Endothelial cell of umbilical vein (primary cell): Measurements from ENCODE around the gene TRIM3. TPM values are rescaled to one million over a fixed set of nuclear protein-coding genes. Genes with fewer than 3 reads are reported as not detected.

Experiments used
- BruUV-seq: library from RNA; stranded (reverse); fragments of 400-500 nt; replicated peaks from 2 replicates; lab custom pipeline; 2021; lab: Mats Ljungman, UMichigan
- CTCF ChIA-PET: fragments of 300-600, 350-600 bp; sonication (Branson Sonifier 250); formaldehyde crosslinking; loops from one replicate; lab custom pipeline; 2021; ENCODE audit warnings: antibody characterized with exemption, inconsistent platforms; lab: Charles Lee
- POLR2A ChIA-PET: fragments of 300-600, 350-600 bp; sonication (Branson Sonifier 250); formaldehyde crosslinking; loops from one replicate; lab custom pipeline; 2021; ENCODE audit warnings: antibody characterized with exemption, inconsistent platforms; lab: Charles Lee
- DNase-seq: peaks from one replicate; pipeline ENCODE4 v3.0.0-alpha.2; 2011; ENCODE audit warnings: low read depth, low spot score
- FAIRE-seq: peaks from 2 replicates; lab custom pipeline; 2011; peaks lifted over from hg19 to GRCh38; lab: Jason Lieb, UNC
- H2AFZ ChIP-seq: 2 replicates; pipeline ENCODE4 v1.6.0; 2012; ENCODE audit warnings: low read depth, low read length, control low read depth, inconsistent platforms
- H3K27ac ChIP-seq: 2 replicates; pipeline ENCODE4 v1.5.1; 2011; ENCODE audit warnings: low read depth, mild to moderate bottlenecking, control low read depth, low read length, moderate library complexity; ENCODE audit not compliant: insufficient read depth
- H3K27me3 ChIP-seq, 2 experiments: 2 replicates each; pipeline versions ENCODE4 v1.6.0 to v1.6.1; 2011; ENCODE audit warnings: low read length in 2 of 2, mixed read lengths in 1 of 2; ENCODE audit not compliant: control insufficient read depth in 2 of 2, insufficient read depth in 2 of 2
- H3K36me3 ChIP-seq, 2 experiments: 2 replicates in 1 of 2; 3 replicates in 1 of 2; pipeline ENCODE4 v1.5.1; 2011; ENCODE audit warnings: low read length in 2 of 2, mild to moderate bottlenecking in 1 of 2, moderate library complexity in 1 of 2; ENCODE audit not compliant: control insufficient read depth in 2 of 2, insufficient read depth in 2 of 2; ENCODE audit errors: extremely low read depth in 1 of 2
- H3K4me1 ChIP-seq: 3 replicates; pipeline ENCODE4 v1.5.1; 2011; ENCODE audit warnings: mild to moderate bottlenecking, low read length; ENCODE audit not compliant: control insufficient read depth, insufficient read depth; ENCODE audit errors: extremely low read depth
- H3K4me2 ChIP-seq: 2 replicates; pipeline ENCODE4 v1.6.1; 2011; ENCODE audit warnings: low read length, control low read depth, mixed read lengths; ENCODE audit not compliant: insufficient read depth
- H3K4me3 ChIP-seq, 3 experiments: fragments of 200-600 bp in 1 of 3; sonication (generic), shearing (Covaris generic) in 1 of 3; replicated peaks in 1 of 3; 2 replicates each; pipeline ENCODE4 v1.5.1; 2011 to 2016; ENCODE audit warnings: control low read depth in 3 of 3, low read length in 3 of 3, mild to moderate bottlenecking in 2 of 3, inconsistent platforms in 1 of 3, low read depth in 1 of 3, moderate library complexity in 1 of 3; ENCODE audit not compliant: insufficient read depth in 1 of 3
- H3K79me2 ChIP-seq: 2 replicates; pipeline ENCODE4 v1.6.0; 2012; ENCODE audit warnings: low read length, inconsistent platforms; ENCODE audit not compliant: control insufficient read depth, insufficient read depth
- H3K9ac ChIP-seq: replicated peaks from 2 replicates; pipeline ENCODE3; 2011; ENCODE audit warnings: low read length, control low read depth; ENCODE audit not compliant: insufficient read depth; ENCODE audit errors: extremely low read depth
- H3K9me1 ChIP-seq: replicated peaks from 3 replicates; pipeline ENCODE4 v1.6.0; 2011; ENCODE audit warnings: mild to moderate bottlenecking, low read length; ENCODE audit not compliant: control insufficient read depth, insufficient read depth; ENCODE audit errors: extremely low read depth
- H3K9me3 ChIP-seq: replicated peaks from 2 replicates; pipeline ENCODE4 v1.5.1; 2012; ENCODE audit warnings: low read length, inconsistent platforms; ENCODE audit not compliant: control insufficient read depth, insufficient read depth
- H4K20me1 ChIP-seq: replicated peaks from 2 replicates; pipeline ENCODE3; 2011; ENCODE audit warnings: mild to moderate bottlenecking, low read length; ENCODE audit not compliant: control insufficient read depth, insufficient read depth; ENCODE audit errors: extremely low read depth
- EZH2 ChIP-seq: IDR thresholded peaks from 2 replicates; pipeline ENCODE4 v1.6.1; 2012; ENCODE audit warnings: borderline replicate concordance, low read depth, mild to moderate bottlenecking, moderate library complexity, low read length, inconsistent platforms; ENCODE audit not compliant: severe bottlenecking
- FOS ChIP-seq: IDR thresholded peaks from 2 replicates; pipeline ENCODE4 v1.6.1; 2011; ENCODE audit warnings: mild to moderate bottlenecking, low read length, moderate library complexity, borderline replicate concordance; ENCODE audit not compliant: insufficient read depth
- GATA2 ChIP-seq: IDR thresholded peaks from 2 replicates; pipeline ENCODE4 v1.7.0; 2011; ENCODE audit warnings: low read depth, mild to moderate bottlenecking, moderate library complexity, mixed read lengths, low read length; ENCODE audit not compliant: insufficient read length, insufficient read depth
- JUN ChIP-seq: IDR thresholded peaks from 2 replicates; pipeline ENCODE4 v1.6.1; 2011; ENCODE audit warnings: borderline replicate concordance, low read depth; ENCODE audit not compliant: insufficient read length, insufficient read depth
- MYC ChIP-seq: IDR thresholded peaks from one replicate; pipeline ENCODE4 v1.6.1; 2011; ENCODE audit warnings: mild to moderate bottlenecking, low read depth, low read length
- POLR2A ChIP-seq: IDR thresholded peaks from 2 replicates; pipeline ENCODE4 v1.6.1; 2012; ENCODE audit warnings: low read depth, mild to moderate bottlenecking, control low read depth, low read length
- POLR2AphosphoS5 ChIP-seq: IDR thresholded peaks from 2 replicates; pipeline ENCODE4 v1.6.1; 2012; ENCODE audit warnings: low read depth, mild to moderate bottlenecking, control low read depth, low read length, moderate library complexity; ENCODE audit not compliant: insufficient read depth
- dilution Hi-C: fragments of 300-500 bp; cut with MboI; formaldehyde crosslinking; loops from one replicate; pipeline ENCODE4 v1.15.0; 2019; ENCODE audit warnings: low sequenced_read_pairs; ENCODE audit not compliant: extremely low pct_ligation_motif_present
- intact Hi-C: fragments of 100-400 bp; cut with micrococcal nuclease; formaldehyde crosslinking; loops from one replicate; pipeline ENCODE4 v1.10.0; 2022
- polyA plus RNA-seq, 4 experiments: library from polyadenylated mRNA; depleted of rRNA in 3 of 4; stranded (reverse) in 3 of 4; unstranded in 1 of 4; fragments of >200 nt; gene quantifications; 2 replicates each; pipeline versions ENCODE4 v1.2.1 to v1.2.3, GENCODE V29; 2011 to 2012; ENCODE audit warnings: missing spikeins in 1 of 4
- total RNA-seq: library from RNA; stranded (reverse); gene quantifications from 2 replicates; pipeline ENCODE4 v1.2.3, GENCODE V29; 2021
- TF ChIP-seq, protein P1 (sequence below): IDR thresholded peaks from 2 replicates; pipeline ENCODE4 v1.6.1; 2011; ENCODE audit not compliant: insufficient read depth, insufficient read length
- TF ChIP-seq, protein P2 (sequence below), 2 donors: IDR thresholded peaks; 1 replicate in 1 of 2; 2 replicates in 1 of 2; pipeline ENCODE4 v1.5.1; 2011; ENCODE audit warnings: low read length in 2 of 2, mild to moderate bottlenecking in 2 of 2, moderate library complexity in 2 of 2, control low read depth in 1 of 2, inconsistent platforms in 1 of 2, low read depth in 1 of 2; ENCODE audit not compliant: insufficient read depth in 1 of 2; ENCODE audit errors: extremely low read depth in 1 of 2

The TRIM3 gene
- total and polyA plus RNA-seq, 2 donors (not counting 3 experiments of a cell fraction or from before 2014, with no cell fraction given): 21.8 to 29.2 TPM

DNA sequence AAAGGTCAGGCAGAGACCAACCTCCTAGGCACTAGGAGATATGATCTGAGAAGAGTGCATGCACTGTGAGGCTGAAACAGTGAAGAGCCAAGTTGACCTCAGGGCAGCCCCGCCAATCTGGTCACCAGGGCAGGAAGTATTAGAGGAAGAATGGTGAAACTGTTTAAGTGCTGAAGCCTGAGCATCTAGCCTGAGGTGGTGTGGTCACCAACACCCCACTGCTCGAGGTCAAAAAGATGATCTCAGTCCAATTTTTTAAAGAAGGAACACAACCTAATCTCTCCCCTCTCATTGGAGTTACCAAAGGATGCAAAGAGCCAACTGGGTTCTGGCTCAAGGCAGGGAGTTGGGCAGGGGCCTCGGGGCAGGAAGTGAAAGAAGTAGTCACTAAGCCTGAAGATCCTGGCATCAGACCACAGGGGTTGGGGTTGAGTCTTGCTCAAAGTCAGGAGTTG, 58.8 kb downstream of the TRIM3 start:
- no peak overlapping the region for H3K27ac ChIP-seq
- H3K79me2 ChIP-seq: no peaks in the 10 kb centered on the region
- no peak overlapping the region for H2AFZ ChIP-seq
- FAIRE-seq (no peak), DNase-seq (no peak)
- H3K4me2 ChIP-seq: no peak overlapping the region
- H4K20me1 ChIP-seq: no peaks in the 10 kb centered on the region
- intact Hi-C loops (no loop called here), dilution Hi-C loops (no loop called here)
- H3K27me3 ChIP-seq: no peaks in the 10 kb centered on the region
- no peaks in the 10 kb centered on the region for H3K9me3 ChIP-seq
- no peaks in the 10 kb centered on the region for H3K9me1 ChIP-seq
- TF ChIP-seq, protein P1, sequence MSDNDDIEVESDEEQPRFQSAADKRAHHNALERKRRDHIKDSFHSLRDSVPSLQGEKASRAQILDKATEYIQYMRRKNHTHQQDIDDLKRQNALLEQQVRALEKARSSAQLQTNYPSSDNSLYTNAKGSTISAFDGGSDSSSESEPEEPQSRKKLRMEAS: no peak
- TF ChIP-seq EZH2 (no peak), JUN (no peak), POLR2A (no peak), GATA2 (no peak), POLR2AphosphoS5 (no peak), MYC (no peak), FOS (no peak)
- TF ChIP-seq, protein P2, sequence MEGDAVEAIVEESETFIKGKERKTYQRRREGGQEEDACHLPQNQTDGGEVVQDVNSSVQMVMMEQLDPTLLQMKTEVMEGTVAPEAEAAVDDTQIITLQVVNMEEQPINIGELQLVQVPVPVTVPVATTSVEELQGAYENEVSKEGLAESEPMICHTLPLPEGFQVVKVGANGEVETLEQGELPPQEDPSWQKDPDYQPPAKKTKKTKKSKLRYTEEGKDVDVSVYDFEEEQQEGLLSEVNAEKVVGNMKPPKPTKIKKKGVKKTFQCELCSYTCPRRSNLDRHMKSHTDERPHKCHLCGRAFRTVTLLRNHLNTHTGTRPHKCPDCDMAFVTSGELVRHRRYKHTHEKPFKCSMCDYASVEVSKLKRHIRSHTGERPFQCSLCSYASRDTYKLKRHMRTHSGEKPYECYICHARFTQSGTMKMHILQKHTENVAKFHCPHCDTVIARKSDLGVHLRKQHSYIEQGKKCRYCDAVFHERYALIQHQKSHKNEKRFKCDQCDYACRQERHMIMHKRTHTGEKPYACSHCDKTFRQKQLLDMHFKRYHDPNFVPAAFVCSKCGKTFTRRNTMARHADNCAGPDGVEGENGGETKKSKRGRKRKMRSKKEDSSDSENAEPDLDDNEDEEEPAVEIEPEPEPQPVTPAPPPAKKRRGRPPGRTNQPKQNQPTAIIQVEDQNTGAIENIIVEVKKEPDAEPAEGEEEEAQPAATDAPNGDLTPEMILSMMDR (IDR thresholded peaks at IDR 0.05; ENCODE audit: extremely low read depth in 1 of 2, insufficient read depth in 1 of 2, low read depth in 1 of 2, low read length in 2 of 2): no peak
- H3K36me3 ChIP-seq: peaks cover 0 to 6% of the 10 kb centered on the region in 2 experiments
- H3K4me1 ChIP-seq: peaks cover 10% of the 10 kb centered on the region
- POLR2A ChIA-PET: no interaction called here
- no TSS peak for BruUV-seq
- no peak overlapping the region for H3K4me3 ChIP-seq
- H3K9ac ChIP-seq: no peak overlapping the region
- CTCF ChIA-PET: no interaction called here
